Coronary artery (tissue), 2 donors: Measurements from ENCODE around the gene IRS1.

Experiments
- DNase-seq: peaks from one replicate; pipeline ENCODE4 v3.0.0-alpha.2; 2017; ENCODE audit warnings: low spot score
- H3K27ac ChIP-seq, 2 donors: fragments of 200-600 bp; sonication (generic); one replicate each; pipeline ENCODE4 v1.5.1; 2016 to 2019
- H3K4me3 ChIP-seq: fragments of 200-600 bp; sonication (generic); 2 replicates; pipeline ENCODE4 v1.5.1; 2016; ENCODE audit warnings: mild to moderate bottlenecking, moderate library complexity
- TF ChIP-seq, protein P1 (sequence below): fragments of 200-600 bp; sonication (generic); IDR thresholded peaks from one replicate; pipeline ENCODE4 v1.5.1; 2019; ENCODE audit warnings: antibody characterized with exemption

IRS1 gene

DNA sequence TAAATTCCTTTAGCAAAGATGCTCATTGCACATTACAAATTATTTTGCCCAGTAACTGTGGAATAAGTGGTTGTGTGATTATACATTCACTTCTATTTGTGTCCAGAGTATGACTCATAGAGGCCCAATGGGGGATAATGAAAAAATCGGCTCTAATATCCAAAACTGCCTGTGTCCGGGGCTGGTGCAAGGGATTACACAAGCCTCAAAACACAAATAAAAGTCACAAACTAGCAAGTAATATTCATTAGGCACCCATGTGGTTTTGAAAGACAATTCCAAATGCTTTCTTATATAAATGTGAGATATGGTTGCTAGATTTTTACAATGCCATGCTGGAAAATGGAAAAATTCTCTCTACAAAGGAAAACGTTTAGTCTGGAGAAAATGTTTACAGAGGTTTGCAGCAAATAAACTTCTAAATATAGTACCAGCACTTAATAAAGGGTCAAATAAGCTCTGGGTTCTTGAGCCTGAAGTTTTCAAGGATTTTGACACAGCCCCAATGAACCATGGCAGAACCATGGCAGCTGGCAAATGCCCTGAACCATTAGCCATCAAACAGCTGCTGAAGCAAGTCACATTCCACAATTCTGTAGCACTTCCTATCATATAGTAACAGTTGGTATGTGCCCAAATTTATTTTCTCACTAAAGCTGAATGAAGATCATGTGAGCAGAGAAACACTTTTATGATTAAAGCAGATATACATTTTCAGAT, 40.5 kb downstream of the IRS1 start:
- TF ChIP-seq, protein P1, sequence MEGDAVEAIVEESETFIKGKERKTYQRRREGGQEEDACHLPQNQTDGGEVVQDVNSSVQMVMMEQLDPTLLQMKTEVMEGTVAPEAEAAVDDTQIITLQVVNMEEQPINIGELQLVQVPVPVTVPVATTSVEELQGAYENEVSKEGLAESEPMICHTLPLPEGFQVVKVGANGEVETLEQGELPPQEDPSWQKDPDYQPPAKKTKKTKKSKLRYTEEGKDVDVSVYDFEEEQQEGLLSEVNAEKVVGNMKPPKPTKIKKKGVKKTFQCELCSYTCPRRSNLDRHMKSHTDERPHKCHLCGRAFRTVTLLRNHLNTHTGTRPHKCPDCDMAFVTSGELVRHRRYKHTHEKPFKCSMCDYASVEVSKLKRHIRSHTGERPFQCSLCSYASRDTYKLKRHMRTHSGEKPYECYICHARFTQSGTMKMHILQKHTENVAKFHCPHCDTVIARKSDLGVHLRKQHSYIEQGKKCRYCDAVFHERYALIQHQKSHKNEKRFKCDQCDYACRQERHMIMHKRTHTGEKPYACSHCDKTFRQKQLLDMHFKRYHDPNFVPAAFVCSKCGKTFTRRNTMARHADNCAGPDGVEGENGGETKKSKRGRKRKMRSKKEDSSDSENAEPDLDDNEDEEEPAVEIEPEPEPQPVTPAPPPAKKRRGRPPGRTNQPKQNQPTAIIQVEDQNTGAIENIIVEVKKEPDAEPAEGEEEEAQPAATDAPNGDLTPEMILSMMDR = no peak
- H3K27ac ChIP-seq = peak overlapping the region in 1 of 2 donors; percentile 24
- H3K4me3 ChIP-seq = no peak overlapping the region
- no peak for DNase-seq

DNA sequence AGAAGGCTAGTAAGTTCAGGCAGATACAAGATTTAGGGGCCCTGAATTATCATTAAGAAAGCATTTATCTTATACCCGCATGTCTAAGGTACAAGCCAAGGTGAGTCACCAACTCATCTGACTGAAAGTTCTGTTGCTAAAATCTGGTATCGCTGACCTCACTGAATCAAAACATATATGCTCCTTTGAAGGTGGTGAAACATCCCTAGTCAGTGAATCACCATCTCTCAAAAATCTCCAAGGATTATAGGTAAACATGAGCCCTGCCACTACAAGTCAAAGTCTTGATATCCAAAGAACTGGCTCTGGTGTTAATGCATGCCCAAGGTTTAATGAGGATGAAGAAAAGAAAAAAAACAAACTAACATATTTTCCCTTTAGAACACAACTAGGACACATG, 43.5 kb downstream of the IRS1 start:
- H3K27ac ChIP-seq = no peak overlapping the region
- no peak overlapping the region for H3K4me3 ChIP-seq
- TF ChIP-seq, protein P1 = no peak
- no peak for DNase-seq

DNA sequence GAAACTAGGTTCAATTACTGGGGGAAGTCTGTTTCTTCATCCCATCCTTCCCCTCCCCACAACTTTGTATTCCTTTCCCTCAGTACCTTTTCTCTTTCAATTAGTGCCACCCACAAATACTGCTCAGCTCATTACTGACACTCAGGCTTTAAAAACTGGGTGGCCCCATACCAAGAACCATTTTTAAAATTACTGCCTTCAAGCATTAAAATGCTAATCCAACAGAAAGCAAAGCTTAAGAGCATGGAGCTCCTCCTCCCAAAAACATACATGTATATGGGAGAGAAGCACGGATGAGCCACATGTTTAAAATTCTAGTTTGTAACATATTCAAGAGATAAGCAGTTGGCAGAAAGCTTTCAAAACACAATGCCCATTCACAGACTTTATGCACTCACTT, 44.0 kb downstream of the IRS1 start:
- TF ChIP-seq, protein P1 = no peak
- no peak overlapping the region for H3K4me3 ChIP-seq
- H3K27ac ChIP-seq = no peak overlapping the region
- DNase-seq = no peak

DNA sequence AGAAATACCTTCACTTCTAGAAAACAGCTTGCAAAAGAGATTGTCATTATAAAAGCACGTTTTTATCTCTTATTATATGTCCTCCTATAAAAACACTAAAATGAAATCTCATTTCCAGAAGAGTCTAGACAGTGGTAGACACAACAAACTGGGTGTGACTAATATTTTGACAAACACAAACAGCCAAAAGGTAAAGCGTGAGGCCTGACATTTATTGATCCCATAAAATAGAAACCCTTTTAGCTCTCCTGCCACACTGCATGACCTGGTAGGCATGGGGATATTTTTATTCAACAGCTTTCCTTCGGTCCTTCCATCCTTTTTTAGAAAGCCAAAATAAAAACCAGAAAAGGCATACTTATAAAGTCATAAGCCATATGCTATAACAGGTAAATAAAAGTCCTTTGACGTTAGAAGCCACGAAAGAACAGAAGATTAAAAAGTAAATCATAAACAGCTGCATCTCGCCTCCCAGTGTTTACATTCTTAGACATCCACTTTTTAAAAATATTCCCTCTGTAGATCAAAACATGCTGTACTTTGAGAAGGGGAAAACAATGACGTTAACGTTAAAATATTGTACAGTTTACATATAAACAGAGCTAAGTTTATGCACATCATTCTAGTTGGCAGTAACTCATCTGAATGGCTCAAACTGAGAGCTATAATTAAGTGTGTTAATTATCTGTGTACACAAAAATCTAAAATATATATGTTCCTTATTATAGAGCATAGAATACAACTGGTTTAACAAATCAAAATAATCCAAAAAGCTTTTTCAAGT, 44.6 kb downstream of the IRS1 start:
- Histone ChIP-seq H3K27ac (peak overlapping the region in 1 of 2 donors; percentile 33), H3K4me3 (peak overlapping the region; percentile 28)
- no peak for DNase-seq
- TF ChIP-seq, protein P1 = no peak

DNA sequence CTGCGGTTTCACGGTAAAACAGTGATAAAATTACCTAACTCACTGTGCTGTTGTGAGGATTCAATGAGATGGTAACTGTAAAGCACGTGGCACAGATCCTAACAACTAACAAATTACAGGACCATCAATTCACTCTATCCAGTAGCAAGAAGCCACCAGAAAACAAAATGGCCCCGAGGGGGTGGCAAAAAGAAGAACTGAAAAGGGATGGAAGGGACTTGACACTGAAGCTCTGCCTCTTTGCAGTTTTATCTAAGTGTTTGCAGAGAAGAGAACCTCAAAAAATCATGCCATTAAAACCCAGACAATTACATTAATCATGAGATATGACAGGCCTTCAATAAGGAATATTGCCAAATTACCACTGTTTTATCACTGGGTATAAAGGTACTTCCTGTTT, 46.7 kb downstream of the IRS1 start:
- TF ChIP-seq, protein P1 = no peak
- Histone ChIP-seq H3K4me3 (no peak overlapping the region), H3K27ac (no peak overlapping the region)
- DNase-seq = no peak

DNA sequence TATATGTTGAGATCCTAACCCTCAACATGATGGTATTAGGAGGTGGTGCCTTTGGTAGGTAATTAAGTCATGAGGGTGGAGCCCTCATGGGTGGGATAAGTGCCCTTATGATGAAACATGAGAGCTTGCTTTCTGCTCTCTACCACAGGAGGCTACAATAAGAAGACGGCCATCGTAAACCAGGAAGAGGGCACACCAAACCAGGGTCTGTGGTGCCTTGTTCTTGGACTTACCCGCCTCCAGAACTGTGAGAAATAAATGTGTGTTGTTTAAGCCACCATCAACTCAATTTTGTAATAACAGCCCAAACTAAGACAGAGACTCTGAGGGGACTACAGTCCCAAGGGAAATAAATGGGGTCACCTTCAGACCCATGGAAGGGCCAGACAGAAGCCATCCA, 52.3 kb downstream of the IRS1 start:
- no peak for DNase-seq
- H3K4me3 ChIP-seq = no peak overlapping the region
- no peak overlapping the region for H3K27ac ChIP-seq
- TF ChIP-seq, protein P1 = no peak
